PC-3 (cell line): ENCODE measurements around the gene MTMR1.

Experiments
- EZH2 ChIP-seq: fragments of 300-600 bp; sonication (generic); IDR thresholded peaks from one replicate; pipeline ENCODE4 v1.6.1; 2017; ENCODE audit warnings: antibody characterized with exemption, mild to moderate bottlenecking, low read length; ENCODE audit not compliant: unreplicated experiment
- EZH2phosphoT487 ChIP-seq: fragments of 300-600 bp; sonication (generic); IDR thresholded peaks from 2 replicates; pipeline ENCODE4 v1.6.1; 2018; ENCODE audit warnings: mild to moderate bottlenecking, antibody characterized with exemption, low read length, borderline replicate concordance
- TF ChIP-seq, protein P1 (sequence below): fragments of 300-600 bp; sonication (generic); conservative IDR thresholded peaks from 2 replicates; pipeline ENCODE4 v1.5.1; 2017; ENCODE audit warnings: antibody characterized with exemption, low read depth, mild to moderate bottlenecking, low read length

DNA sequence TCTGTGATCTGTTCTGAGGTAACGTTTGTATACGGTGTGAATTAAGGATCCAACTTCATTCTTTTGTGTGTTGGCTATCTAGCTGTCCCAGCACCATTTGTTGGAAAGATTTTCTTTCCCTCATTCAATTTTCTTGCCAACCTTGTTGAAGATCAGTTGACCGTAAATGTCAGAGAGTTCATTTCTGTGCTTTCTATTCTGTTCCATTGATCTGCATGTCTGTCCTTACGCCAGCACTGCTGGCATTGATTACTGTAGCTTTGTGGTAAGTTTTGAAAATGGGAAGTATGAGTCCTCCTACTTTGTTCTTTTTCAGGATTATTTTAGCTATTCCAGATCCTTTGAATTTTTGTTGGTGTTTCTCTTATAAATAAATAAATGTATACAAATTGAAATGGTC lies 60.8 kb downstream of the MTMR1 start:
- no peak for TF ChIP-seq EZH2phosphoT487
- TF ChIP-seq, protein P1, sequence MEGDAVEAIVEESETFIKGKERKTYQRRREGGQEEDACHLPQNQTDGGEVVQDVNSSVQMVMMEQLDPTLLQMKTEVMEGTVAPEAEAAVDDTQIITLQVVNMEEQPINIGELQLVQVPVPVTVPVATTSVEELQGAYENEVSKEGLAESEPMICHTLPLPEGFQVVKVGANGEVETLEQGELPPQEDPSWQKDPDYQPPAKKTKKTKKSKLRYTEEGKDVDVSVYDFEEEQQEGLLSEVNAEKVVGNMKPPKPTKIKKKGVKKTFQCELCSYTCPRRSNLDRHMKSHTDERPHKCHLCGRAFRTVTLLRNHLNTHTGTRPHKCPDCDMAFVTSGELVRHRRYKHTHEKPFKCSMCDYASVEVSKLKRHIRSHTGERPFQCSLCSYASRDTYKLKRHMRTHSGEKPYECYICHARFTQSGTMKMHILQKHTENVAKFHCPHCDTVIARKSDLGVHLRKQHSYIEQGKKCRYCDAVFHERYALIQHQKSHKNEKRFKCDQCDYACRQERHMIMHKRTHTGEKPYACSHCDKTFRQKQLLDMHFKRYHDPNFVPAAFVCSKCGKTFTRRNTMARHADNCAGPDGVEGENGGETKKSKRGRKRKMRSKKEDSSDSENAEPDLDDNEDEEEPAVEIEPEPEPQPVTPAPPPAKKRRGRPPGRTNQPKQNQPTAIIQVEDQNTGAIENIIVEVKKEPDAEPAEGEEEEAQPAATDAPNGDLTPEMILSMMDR = no peak
- TF ChIP-seq EZH2 = no peak
